T47D (cell line): ENCODE results near the gene MFSD1.

ENCODE experiments used
- DNase-seq, 2 experiments: peaks; one replicate each; pipeline versions ENCODE4 v3.0.0 to v3.0.0-alpha.2; 2011 to 2012; ENCODE audit warnings: low read depth in 1 of 2, low spot score in 1 of 2
- JUND ChIP-seq: IDR thresholded peaks from 2 replicates; pipeline ENCODE4 v1.6.1; 2012; ENCODE audit warnings: low read depth
- in situ Hi-C: cut with HindIII; loops from 2 replicates; pipeline ENCODE4 v1.10.0; 2016; ENCODE audit warnings: low sequenced_read_pairs, low pct_unique_long_range_greater_than_20kb

Gene MFSD1, protein sequence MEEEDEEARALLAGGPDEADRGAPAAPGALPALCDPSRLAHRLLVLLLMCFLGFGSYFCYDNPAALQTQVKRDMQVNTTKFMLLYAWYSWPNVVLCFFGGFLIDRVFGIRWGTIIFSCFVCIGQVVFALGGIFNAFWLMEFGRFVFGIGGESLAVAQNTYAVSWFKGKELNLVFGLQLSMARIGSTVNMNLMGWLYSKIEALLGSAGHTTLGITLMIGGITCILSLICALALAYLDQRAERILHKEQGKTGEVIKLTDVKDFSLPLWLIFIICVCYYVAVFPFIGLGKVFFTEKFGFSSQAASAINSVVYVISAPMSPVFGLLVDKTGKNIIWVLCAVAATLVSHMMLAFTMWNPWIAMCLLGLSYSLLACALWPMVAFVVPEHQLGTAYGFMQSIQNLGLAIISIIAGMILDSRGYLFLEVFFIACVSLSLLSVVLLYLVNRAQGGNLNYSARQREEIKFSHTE

DNA sequence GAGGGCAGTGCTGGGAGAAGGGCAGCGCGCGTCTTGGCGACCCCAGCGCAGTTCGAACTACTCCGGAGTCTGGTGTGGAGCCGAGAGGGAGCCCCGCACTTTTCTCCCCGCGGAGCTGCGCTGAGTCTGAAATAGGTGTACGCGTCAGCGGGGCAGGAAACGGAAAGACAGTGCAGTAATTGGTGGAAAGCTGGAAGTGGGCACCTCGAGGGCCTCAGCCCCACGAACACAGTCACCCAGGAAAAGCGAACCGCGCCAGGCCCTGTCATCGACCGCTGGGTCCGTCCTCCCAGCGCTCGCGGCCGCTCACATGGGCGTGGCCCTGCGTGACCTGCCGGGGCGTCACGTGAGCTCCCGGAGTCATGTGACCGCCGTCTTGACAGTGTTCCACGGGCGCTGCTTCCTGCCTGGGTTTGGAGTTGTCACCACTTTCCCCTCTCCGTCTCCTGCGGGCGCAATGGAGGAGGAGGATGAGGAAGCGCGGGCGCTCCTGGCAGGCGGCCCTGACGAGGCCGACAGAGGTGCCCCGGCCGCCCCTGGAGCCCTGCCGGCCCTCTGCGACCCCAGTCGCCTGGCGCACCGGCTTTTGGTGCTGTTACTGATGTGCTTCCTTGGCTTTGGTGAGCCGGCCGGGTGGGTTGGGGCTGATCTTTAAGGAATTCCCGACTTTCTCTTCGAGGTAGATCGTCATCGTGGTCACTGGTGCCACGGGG is at the start of gene MFSD1:
Gene MFSD1, plus strand, starts transcription at position 359 of the 713 bp plus-strand sequence. Its CDS starts 99 bp downstream, at position 458.
- in situ Hi-C loops = no loop called here
- TF ChIP-seq JUND = no peak
- DNase-seq = peak; percentile 95 to 96

DNA sequence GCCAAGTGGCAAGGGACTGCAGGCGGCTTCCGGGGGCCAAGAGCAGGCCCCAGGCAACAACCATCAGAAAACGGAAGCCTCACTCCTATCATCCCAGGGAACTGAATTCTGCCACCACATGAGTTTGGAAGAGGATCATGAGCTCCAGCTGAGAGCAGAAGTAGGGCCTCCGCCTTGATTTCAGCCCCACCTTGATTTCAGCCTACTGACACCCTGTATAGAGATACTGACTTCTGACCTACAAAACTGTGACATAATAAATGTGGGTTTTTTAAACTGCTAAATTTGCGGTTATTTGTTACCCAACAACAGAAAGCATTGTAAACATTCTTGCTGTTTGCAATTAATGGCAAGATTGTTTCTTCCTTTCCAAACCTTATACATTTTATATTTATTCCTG is 48.0 kb upstream of the MFSD1 start:
- in situ Hi-C loops = no loop called here
- TF ChIP-seq JUND = no peak
- DNase-seq = no peak

DNA sequence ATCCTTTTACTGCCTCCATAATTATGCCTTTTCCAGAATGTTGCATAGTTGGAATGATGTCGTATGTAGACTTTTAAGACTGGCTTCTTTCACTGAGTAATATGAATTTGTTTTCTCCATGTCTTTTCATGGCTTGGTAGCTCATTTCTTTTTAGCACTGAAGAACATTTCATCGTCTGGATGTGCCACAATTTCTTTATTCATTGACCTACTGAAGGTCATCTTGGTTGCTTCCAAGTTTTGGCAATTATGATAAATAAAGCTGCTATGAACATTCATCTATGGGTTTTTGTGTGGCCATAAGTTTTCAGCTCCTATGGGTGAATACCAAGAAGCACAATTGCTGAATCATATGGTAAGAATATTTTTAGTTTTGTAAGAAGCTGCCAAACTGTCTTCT is 46.4 kb upstream of the MFSD1 start:
- in situ Hi-C loops = no loop called here
- no peak for TF ChIP-seq JUND
- no peak for DNase-seq

DNA sequence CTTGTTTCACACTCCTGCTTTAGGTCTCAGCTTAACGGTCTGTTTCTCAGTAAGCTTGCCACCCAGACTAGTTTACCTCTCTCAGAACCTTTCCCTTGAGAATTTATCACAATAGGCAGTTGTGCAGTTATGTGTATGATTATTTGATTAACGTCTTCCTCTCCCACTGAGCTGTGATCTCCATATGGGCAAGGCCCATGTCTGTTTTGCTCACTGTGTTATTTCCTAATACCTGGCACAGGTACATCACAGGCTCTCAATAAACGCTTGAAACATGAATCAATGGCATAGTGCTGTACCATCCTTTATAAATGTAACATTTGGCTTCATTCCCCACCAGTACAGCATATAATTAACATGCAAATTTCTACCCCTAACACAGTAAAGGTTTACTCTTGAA is 40.5 kb upstream of the MFSD1 start:
- no peak for TF ChIP-seq JUND
- DNase-seq = no peak
- in situ Hi-C loops = no loop called here

DNA sequence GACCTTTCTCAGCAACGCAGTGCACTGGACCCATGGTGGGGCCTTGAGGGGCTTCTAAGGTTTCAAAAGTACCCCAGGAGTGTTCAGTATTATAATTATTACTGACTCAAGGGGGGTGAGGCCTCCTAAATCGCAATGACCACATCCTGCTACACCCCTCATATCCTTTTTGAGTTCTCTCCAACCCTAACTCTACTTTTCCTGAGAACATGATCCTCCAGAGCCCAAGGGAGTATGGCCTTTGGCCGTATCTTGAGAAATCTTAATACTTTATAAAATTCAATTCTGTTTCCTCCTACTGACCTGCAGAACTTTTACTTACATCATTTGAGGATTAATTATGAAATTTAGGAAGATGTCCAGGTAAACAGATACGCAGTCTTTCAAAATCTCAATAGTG is 39.2 kb upstream of the MFSD1 start:
- in situ Hi-C loops = no loop called here
- no peak for DNase-seq
- TF ChIP-seq JUND = no peak

DNA sequence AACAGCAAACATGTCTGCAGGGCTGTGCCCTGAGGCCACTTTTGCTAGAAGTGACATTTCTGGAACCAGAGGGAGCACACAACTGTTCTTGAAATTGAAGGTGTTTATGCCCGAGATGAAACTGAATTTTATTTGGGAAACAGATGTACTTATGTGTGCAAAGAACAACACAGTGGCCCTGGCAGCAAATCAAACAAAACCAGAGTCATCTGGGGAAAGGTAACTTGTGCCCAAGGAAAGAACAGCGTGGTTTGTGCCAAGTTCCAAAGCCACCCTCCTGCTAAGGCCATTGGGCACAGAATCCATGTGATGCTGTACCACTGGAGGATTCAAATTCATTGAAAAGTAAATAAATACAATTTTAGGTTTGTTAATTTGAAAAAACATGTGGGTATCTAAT is 38.4 kb upstream of the MFSD1 start:
- in situ Hi-C loops = no loop called here
- no peak for DNase-seq
- TF ChIP-seq JUND = no peak

DNA sequence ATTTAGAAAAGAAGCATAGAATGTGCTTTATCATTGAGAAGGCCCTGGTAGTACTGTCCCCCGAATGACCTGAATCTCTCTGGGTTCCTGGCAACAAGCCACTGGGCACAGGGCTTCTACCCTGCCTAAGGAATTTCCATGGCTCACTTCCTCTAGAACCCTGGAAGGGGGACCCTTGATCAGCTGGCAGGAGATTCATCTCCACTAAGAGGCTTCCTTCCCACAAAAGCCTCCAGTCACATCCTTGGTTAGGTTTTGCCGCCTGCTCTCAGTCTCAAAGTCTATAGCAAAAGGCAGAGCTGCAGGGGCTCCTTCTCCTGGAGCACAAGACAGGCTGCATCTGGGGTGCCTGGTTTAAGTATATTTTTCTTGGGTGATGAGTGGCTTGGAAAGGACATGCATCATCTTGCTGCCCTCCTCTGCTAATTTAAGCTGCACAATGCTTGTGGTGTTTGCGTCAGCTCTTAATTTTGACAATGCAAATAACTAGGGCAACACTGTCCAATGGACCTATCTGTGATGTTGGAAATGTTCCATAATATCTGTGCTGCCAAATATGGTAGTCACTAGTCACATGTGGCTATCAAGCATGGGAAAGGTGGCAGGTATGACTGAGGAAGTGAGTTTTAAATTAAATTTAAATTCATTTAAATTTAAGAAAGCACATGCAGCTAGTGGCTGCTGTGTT is 36.2 kb upstream of the MFSD1 start:
- TF ChIP-seq JUND = no peak
- in situ Hi-C loops = no loop called here
- no peak for DNase-seq

DNA sequence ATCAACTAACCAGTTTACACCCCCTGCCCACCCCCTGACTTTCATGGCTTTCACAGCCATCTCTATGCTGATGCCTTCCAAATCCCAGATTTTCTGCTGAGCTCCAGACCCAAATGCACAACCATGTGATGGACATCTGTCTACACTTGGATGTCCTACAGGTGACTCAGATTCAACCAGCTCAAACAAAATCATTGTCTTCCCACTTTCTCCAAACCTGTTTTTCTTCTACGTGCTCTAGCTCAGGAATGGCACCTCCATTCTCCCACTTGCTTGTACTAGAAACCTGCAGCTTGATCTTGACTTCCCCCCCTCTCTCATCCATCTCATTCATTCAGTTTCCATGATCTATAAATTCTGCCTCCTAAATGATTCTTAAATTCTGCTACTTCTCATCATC is 35.5 kb upstream of the MFSD1 start:
- DNase-seq = no peak
- TF ChIP-seq JUND = no peak

DNA sequence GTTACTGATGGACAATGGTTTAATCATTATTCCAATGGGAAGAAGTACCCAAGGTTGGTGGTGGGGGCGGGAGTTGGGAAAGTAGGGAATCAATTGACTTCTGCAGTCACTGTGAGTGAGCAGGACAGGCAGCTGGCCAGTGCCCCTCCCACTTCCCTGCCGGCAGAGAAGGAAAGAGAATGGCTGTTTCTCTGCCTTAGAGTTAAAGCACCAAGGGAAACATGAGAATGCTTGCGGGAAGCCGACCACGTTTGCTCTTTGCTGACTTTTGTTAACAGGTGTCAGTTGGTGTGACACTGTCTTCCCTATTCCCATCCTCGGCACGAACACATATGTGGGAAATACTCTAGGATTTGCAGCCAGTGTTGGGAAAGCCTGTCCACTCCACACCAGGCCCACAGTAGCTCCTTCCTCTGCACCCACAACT is 33.5 kb upstream of the MFSD1 start:
- DNase-seq = peak; percentile 34 to 41
- TF ChIP-seq JUND = no peak

More for the DNA sequence above, 35.5 kb upstream of the MFSD1 start:
- in situ Hi-C loops = no loop called here

DNA sequence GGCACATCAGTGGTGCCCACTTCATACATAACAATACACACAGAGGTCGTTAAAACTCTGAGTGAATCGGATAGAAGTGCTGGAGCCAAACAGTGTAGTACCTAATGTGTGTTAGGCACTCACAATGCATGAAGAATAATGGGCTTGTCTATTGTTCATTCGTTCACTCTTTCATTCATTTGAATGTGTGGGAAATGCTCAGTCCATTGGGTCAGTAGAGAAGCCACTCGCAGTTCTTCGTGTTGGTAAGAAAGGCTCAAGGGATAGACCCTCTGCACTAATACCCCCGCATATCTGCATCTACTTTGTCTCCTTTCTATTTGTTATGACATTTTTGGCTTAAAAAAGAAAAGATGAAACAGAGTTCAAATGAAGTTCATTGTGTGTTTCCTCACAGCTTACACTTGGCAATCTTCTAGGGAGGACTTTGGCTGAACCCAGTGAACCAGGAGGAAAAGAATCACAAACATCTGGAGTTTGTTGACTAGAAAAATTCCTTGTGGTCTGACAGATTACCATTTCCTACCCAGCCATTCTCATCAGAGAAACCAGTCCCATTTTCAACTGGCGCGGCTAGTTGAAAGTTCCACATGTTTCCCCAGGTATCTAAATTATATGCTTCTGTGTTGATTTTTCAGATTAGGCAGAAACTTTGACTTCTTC is 32.8 kb upstream of the MFSD1 start:
- no peak for TF ChIP-seq JUND
- peak in 1 of 2 experiments; percentile 74 for DNase-seq
- in situ Hi-C loops = no loop called here

More for the DNA sequence above, 33.5 kb upstream of the MFSD1 start:
- in situ Hi-C loops = no loop called here

DNA sequence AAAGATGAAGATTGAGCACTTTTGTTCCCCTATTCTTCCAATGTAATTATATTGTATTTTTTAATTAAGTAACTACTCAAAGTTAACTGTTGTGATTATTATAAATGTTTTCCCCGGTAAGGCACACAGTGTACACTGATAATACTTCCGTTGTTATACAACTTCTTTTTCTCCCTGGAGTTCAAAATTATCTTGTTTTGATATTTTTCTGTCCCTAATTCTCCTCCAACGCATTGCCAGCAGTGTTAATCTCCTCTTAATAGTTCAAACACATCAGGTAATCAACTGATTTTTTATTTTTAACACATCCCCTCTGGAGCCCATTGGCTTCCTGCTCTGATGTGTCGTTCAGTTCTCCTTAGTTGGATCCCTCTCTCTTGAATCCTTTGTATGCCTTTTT is 32.3 kb upstream of the MFSD1 start:
- no peak for DNase-seq
- TF ChIP-seq JUND = no peak
- in situ Hi-C loops = no loop called here
